IPS-20b (cell line): ENCODE data around the gene CYP4A11.
"Not testable (repeated sequence)": the region's sequence is repeated elsewhere in the genome, so short reads cannot be mapped to it uniquely, and the experiment has no call there.

Experiments
- H3K27ac ChIP-seq: one replicate; pipeline ENCODE4 v1.5.1; 2013; ENCODE audit warnings: low read length
- H3K27me3 ChIP-seq: 2 replicates; pipeline ENCODE4 v1.6.1; 2013; ENCODE audit warnings: mild to moderate bottlenecking, low read length, inconsistent platforms; ENCODE audit not compliant: insufficient read depth
- H3K36me3 ChIP-seq: 2 replicates; pipeline ENCODE4 v1.6.1; 2013; ENCODE audit warnings: low read depth, mild to moderate bottlenecking, inconsistent platforms, low read length, moderate library complexity; ENCODE audit not compliant: insufficient read depth
- H3K4me1 ChIP-seq: 2 replicates; pipeline ENCODE4 v1.6.1; 2013; ENCODE audit warnings: mild to moderate bottlenecking, control low read depth, inconsistent platforms, low read length, moderate library complexity; ENCODE audit not compliant: insufficient read depth
- H3K4me3 ChIP-seq: 2 replicates; pipeline ENCODE4 v1.5.1; 2013; ENCODE audit warnings: mild to moderate bottlenecking, low read length, inconsistent platforms
- H3K9ac ChIP-seq: 2 replicates; pipeline ENCODE4 v1.6.1; 2013; ENCODE audit warnings: low read depth, mild to moderate bottlenecking, inconsistent platforms, low read length, moderate library complexity
- H3K9me3 ChIP-seq: 2 replicates; pipeline ENCODE4 v1.6.1; 2013; ENCODE audit warnings: mild to moderate bottlenecking, low read depth, low read length, inconsistent platforms; ENCODE audit not compliant: insufficient read depth

Gene CYP4A11

DNA sequence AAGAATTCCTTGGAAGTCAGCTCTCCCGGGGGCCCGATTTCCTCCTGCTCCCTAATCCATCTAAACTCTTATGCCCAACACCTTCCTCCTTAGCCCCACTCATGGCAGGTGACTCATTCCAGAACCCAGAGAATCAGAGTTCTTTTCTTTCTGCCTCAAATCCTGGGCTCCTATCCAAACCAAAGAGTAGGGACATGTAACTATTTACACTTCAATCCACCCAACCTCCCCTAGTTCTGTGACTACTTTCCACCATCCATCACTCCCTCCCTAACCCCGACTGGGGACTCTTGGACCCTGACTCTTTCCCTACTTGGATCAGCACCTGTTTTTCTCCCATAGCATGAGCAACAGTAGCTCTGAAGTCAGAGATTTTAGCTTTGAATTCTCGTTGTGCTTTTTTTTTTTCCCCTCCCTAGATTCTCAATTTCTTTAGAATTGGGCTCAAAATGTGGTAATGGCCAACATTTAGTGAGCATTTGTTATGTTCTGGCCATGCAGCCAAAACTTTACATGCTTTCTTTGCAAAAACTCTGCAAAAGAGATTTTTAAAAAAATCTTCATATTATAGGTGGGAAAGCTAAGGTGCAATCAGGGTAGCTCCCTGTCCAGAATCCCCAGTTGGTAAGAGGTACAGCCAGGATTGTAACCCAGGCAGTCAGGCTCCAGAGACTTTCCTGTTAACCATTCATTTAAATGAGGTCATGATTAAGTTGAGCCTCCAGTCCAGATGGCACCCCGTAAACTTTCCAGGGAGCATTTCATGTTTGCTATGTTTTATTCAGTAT, 7.5 kb upstream of the CYP4A11 start:
- H3K4me1 ChIP-seq, result peaks cover 4% of the 10 kb centered on the region
- H3K27me3 ChIP-seq, result no peaks in the 10 kb centered on the region
- no peaks in the 10 kb centered on the region for H3K36me3 ChIP-seq
- no peaks in the 10 kb centered on the region for H3K9me3 ChIP-seq
- H3K4me3 ChIP-seq, result no peak overlapping the region
- no peak overlapping the region for H3K9ac ChIP-seq
- H3K27ac ChIP-seq, result no peak overlapping the region

GRCh38 chr1:46947706-46948105, 6.4 kb upstream of the CYP4A11 start:
- not testable (repeated sequence) for H3K4me1 ChIP-seq, H3K9me3 ChIP-seq, H3K27ac ChIP-seq, H3K27me3 ChIP-seq, H3K36me3 ChIP-seq, H3K4me3 ChIP-seq, H3K9ac ChIP-seq

DNA sequence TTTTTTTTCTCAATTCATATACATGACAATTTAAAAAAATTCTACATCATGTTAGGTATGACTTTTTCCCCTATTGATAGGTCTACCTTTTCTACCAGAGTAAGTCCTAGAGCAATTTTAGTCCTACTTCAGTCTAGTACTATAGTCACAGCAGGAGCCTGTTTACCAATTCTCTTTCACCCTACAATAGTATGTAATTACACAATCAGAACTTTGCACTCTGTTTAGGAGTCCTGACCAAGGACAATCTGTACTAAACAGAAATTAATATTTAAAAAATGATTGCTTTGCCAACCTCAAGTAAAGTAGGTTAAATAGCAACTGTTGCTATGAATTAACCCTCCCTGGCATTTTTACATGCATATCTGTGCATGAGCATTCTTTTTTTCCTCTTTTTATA, 810 bp upstream of the CYP4A11 start:
- H3K27me3 ChIP-seq, result no peaks in the 10 kb centered on the region
- no peak overlapping the region for H3K4me3 ChIP-seq
- peaks cover under 1% of the 10 kb centered on the region; the same call in 1 of the 2 replicates for H3K4me1 ChIP-seq
- no peak overlapping the region for H3K9ac ChIP-seq
- H3K9me3 ChIP-seq, result no peaks in the 10 kb centered on the region
- H3K36me3 ChIP-seq, result no peaks in the 10 kb centered on the region
- no peak overlapping the region for H3K27ac ChIP-seq

GRCh38 chr1:46940307-46940706, 969 bp downstream of the CYP4A11 start:
- Histone ChIP-seq H3K4me1 (no peaks in the 10 kb centered on the region), H3K27me3 (no peaks in the 10 kb centered on the region), H3K36me3 (no peaks in the 10 kb centered on the region), H3K27ac (no peak overlapping the region), H3K9me3 (no peaks in the 10 kb centered on the region), H3K4me3 (no peak overlapping the region), H3K9ac (no peak overlapping the region)

GRCh38 chr1:46937270-46937669, 4.0 kb downstream of the CYP4A11 start:
- Histone ChIP-seq H3K9me3 (no peaks in the 10 kb centered on the region), H3K27ac (no peak overlapping the region), H3K36me3 (no peaks in the 10 kb centered on the region), H3K4me3 (no peak overlapping the region), H3K9ac (no peak overlapping the region), H3K4me1 (no peaks in the 10 kb centered on the region), H3K27me3 (no peaks in the 10 kb centered on the region)

GRCh38 chr1:46936788-46937187, 4.5 kb downstream of the CYP4A11 start:
- Histone ChIP-seq H3K9me3 (no peaks in the 10 kb centered on the region), H3K27me3 (no peaks in the 10 kb centered on the region), H3K36me3 (no peaks in the 10 kb centered on the region), H3K4me1 (no peaks in the 10 kb centered on the region), H3K4me3 (no peak overlapping the region), H3K27ac (no peak overlapping the region), H3K9ac (no peak overlapping the region)

GRCh38 chr1:46934852-46935251, 6.4 kb downstream of the CYP4A11 start:
- H3K4me3 ChIP-seq, H3K36me3 ChIP-seq, H3K9me3 ChIP-seq, H3K9ac ChIP-seq, H3K27me3 ChIP-seq, H3K4me1 ChIP-seq, H3K27ac ChIP-seq: not testable (repeated sequence)

DNA sequence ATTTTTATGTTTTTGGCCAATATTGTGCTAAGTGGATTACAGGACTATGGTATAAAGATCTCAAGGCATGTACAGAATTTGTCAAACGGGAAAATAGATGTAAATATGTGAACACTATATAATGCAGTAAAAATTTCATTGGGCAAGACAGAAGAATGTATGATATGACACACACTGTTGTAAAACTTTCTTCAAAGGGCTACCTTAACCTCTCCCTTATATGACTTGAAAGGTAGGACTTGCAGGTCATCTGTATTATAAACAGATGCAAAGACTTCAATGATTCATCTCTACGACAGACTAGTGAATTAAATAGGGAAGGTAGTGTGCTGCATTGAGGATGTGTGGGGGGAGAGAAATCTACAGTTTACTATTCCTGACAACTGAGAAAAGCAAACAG, 9.3 kb downstream of the CYP4A11 start:
- H3K27me3 ChIP-seq, H3K36me3 ChIP-seq, H3K4me3 ChIP-seq, H3K27ac ChIP-seq, H3K9ac ChIP-seq, H3K4me1 ChIP-seq, H3K9me3 ChIP-seq: not testable (repeated sequence)

DNA sequence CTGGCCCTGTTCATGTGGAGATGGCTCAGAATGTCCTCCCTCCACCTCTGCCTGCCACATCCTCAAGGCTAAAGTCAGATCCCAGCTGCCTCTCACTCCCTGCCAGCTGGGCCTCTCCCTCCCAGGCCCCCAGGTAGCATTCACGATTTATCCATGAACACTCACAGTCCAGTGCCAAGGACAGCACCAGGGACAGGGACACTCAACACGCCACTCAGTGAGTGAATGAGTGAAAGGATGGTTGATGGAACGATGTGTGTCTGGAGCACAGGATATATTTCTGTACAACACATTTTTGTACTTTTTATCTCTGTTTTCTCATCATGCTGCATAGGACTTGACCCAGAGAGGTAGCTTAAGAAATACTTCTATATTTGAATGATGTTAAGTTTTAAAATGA, 10.1 kb downstream of the CYP4A11 start:
- Histone ChIP-seq H3K4me3 (no peak overlapping the region), H3K27ac (no peak overlapping the region), H3K4me1 (no peaks in the 10 kb centered on the region), H3K27me3 (no peaks in the 10 kb centered on the region), H3K9me3 (no peaks in the 10 kb centered on the region), H3K36me3 (no peaks in the 10 kb centered on the region), H3K9ac (no peak overlapping the region)

GRCh38 chr1:46927249-46927835, 13.9 kb downstream of the CYP4A11 start:
- H3K27ac ChIP-seq, result no peak overlapping the region
- H3K9me3 ChIP-seq, result no peaks in the 10 kb centered on the region
- H3K4me3 ChIP-seq, result no peak overlapping the region
- no peaks in the 10 kb centered on the region for H3K36me3 ChIP-seq
- H3K4me1 ChIP-seq, result no peaks in the 10 kb centered on the region
- H3K9ac ChIP-seq, result no peak overlapping the region
- no peaks in the 10 kb centered on the region for H3K27me3 ChIP-seq

DNA sequence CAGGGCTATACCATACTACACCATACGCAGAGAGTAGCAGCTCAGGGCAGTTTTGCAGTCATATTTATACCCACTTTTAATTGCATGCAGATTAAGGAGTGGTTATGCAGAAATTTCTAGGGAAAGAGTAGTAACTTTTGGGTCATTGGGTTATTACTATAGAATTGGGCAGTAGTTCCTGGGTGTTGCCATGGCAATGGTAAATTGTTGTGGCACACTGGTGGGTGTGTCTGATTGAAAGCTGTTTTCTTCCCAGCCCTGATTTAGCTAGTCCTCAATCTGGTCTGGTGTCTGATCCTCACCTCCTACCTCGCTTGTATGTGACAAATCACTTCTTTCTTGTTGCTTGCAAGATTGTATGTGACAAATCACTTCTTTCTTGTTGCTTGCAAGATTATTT, 30.5 kb downstream of the CYP4A11 start:
- Histone ChIP-seq H3K36me3 (no peaks in the 10 kb centered on the region), H3K9me3 (peaks cover 14% of the 10 kb centered on the region), H3K4me3 (no peak overlapping the region), H3K4me1 (no peaks in the 10 kb centered on the region), H3K9ac (no peak overlapping the region), H3K27ac (no peak overlapping the region), H3K27me3 (no peaks in the 10 kb centered on the region)

- Histone ChIP-seq H3K27me3 (no peaks in the 10 kb centered on the region), H3K9ac (no peak overlapping the region), H3K36me3 (no peaks in the 10 kb centered on the region), H3K9me3 (peaks cover 13% of the 10 kb centered on the region), H3K4me3 (no peak overlapping the region), H3K27ac (no peak overlapping the region), H3K4me1 (no peaks in the 10 kb centered on the region)
Measured at GRCh38 chr1:46903481-46903880, 37.8 kb downstream of the CYP4A11 start.
